GM12801 (cell line): ENCODE measurements around the gene SCN2A.
A peak's percentile ranks its signal among the peaks of the same experiment; 100 is the strongest.

Experiments used
- TF ChIP-seq, protein P1 (sequence below): IDR thresholded peaks from one replicate; pipeline ENCODE4 v1.5.1; 2011; ENCODE audit warnings: control low read depth; ENCODE audit not compliant: insufficient read length; ENCODE audit errors: extremely low read depth

The SCN2A gene

GRCh38 chr2:165277860-165278656, 38.8 kb downstream of the SCN2A start:
- TF ChIP-seq, protein P1, sequence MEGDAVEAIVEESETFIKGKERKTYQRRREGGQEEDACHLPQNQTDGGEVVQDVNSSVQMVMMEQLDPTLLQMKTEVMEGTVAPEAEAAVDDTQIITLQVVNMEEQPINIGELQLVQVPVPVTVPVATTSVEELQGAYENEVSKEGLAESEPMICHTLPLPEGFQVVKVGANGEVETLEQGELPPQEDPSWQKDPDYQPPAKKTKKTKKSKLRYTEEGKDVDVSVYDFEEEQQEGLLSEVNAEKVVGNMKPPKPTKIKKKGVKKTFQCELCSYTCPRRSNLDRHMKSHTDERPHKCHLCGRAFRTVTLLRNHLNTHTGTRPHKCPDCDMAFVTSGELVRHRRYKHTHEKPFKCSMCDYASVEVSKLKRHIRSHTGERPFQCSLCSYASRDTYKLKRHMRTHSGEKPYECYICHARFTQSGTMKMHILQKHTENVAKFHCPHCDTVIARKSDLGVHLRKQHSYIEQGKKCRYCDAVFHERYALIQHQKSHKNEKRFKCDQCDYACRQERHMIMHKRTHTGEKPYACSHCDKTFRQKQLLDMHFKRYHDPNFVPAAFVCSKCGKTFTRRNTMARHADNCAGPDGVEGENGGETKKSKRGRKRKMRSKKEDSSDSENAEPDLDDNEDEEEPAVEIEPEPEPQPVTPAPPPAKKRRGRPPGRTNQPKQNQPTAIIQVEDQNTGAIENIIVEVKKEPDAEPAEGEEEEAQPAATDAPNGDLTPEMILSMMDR: no peak

DNA sequence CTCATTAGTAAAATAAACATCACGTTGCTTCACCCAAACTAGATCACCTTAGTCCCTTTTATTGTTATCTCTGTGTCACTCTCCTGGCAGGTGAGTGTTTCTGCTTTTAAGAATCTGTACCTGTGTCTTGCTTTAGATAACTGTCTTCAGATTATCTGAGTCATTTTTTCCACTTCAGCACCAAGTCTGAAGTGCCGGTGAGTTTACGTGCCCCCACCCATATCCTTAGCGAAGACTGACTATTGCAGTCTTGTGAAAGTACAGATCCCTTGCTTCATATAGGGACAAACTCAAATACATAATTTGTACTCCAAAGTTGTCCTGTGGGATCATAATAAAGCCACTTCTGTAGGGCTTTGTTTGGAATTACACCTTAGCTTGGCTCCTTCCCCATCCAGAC, 41.1 kb downstream of the SCN2A start:
- TF ChIP-seq, protein P1: no peak

DNA sequence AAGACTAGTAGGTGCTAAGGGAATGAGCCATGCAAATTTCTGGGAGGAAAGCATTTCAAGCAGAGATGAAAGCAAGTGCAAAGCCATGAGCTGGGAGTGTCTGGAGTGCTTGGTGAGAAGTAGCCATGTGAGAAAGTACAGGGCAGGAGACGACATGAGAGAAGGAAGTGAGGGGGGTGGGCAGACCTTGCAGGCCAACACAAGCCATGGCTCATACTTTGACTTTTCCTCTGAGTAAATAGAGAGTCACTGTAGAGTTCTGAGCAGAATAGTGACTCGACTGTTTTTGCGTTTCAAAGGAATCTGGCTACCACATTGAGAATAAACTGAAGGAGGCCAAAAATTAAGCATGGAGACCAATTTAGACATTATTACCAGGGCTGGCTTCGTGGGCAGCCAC, 42.2 kb downstream of the SCN2A start:
- TF ChIP-seq, protein P1: no peak

DNA sequence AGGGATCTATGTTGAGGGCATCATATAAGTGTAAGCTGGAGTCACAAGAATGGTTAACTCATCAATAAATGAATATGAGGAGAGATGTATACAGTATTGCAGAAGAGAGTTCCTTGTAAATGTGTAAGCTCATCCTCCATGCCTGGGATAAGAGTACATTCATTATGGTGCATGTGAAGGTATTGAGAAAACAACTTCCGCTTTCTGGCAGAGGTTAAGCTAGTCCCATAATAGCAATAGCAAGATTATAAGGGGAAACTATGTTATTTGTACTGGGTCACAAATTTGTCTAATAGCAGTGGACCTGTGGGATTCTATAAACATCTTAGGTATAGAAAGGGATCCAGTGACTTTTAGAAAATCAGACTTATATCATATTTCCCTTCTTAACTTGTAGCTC, 44.1 kb downstream of the SCN2A start:
- TF ChIP-seq, protein P1: no peak

DNA sequence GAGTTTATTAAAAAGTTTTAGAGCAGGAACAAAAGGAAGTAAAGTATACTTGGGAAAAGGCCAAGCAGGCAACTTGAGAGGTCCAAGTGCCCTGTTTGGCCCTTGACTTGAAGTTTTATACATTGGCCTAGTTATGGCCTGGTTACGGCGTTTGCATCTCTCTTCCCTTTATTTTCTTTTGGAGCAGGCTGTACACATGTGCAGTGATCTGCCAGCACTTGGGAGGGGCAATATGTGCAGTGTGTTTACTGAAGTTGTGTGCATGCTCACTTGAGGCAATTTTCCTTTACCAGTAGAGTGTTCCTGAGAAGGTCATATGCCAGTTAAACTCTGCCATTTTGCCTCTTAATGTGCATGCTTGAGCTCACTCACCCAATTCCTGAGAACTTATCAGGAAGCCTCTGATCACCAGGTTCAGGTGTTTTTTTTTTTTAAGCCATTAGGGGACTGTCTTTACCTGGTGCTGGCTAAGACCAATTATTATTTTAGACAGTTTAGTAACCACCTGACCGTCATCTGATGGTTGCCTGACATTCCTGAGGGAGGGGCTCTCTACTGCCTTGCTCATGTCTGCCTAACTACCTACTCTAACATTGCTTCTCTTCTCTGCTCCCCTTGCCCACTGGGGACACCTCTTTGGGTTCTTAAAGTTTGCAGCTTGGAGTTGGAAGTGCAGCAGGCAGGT, 48.0 kb downstream of the SCN2A start:
- TF ChIP-seq, protein P1: no peak

- TF ChIP-seq, protein P1: no peak
These were observed 49.9 kb downstream of the SCN2A start for GRCh38 chr2:165289069-165289468.

DNA sequence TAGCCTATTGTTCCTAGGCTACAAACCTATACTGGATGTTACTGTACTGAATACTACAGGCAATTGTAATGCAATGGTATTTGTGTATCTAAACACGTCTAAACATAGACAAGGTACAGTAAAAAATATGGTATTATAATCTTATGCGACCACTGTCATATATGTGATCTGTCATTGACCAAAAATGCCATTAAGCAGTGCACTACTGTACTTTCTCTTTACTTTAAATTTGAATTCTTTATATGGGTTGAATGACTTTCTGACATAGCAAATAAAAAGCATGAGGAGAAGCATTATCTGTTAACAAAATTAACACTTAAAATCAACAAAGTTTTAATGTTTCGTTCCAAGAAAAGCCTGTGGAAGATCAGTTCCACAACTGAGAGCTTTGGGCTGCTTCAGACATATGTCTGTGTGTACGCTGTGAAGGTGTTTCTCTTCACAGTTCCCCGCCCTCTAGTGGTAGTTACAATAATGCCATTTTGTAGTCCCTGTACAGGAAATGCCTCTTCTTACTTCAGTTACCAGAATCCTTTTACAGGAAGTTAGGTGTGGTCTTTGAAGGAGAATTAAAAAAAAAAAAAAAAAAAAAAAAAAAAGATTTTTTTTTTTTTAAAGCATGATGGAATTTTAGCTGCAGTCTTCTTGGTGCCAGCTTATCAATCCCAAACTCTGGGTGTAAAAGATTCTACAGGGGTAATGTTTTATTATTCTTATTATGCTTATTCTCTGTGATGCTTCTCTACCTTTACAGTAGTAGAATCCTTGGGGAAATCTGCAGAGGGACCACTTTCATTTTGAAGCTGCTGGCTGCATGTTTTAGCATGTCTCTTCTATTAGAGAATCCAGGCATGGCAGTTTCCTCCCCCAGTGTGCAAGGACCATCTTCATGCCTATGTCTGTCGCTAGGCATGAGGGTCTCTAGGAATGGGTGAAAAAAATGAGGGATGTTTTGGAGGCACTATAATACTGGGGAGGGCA, 54.5 kb downstream of the SCN2A start:
- TF ChIP-seq, protein P1: peak; percentile 43
